Measurements from ENCODE around the gene PSIP1.
A peak's percentile ranks its signal among the peaks of the same experiment; 100 is the strongest.
"Not testable (repeated sequence)": the region's sequence is repeated elsewhere in the genome, so short reads cannot be mapped to it uniquely, and the experiment has no call there.

Gene PSIP1

GRCh38 chr9:15501179-15501578 is 9.6 kb downstream of the PSIP1 start:
- peak; percentile 2 for DNase-seq

DNA sequence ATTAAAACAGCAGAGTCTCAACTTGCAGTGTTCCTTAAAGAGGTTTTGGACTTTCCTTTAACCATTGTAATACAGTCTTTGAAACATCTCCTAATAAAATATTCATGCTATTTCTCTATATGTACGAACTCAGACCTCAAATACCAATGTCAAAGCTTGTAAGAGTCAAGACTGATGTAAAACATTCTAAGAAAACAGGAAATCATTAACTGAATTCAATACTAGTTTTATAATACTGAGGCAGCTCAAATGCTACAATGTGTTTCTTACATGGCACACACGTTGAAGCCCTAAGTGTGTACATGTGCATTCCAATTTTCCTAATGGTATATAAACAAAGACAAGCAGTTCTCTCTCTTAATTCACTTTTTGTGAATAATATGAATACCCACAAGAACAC is 11.6 kb downstream of the PSIP1 start:
- DNase-seq, result no peak

DNA sequence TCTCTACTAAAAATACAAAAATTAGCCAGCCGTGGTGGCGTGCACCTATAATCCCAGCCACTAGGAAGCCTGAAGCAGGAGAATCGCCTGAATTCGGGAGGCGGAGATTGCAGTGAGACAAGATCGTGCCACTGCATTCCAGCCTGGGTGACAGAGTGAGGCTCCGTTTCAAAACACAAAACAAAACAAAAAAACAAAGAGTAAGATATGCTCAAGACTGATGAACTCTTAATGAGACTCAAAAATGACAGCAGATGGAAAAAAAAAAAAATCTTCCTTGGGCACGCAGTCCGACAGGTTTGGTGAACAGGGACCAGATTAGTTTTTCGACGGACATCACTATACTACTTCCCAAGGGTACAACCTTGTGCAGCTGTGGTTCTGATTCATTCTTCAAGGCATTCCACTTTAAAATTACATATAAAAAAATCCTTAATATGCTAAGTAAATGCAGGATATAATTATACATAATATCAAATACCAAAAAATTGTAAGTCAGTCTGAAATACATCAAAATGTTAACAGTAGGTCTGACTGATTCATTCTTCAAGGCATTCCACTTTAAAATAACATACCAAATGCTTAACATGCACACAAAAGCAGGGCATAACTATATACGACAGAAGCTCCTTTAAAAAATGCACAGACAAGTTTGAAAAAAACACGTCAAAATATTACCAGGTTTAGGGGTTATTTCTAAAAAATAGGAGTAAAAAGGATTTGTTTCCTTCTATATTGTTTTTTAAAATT is 12.3 kb downstream of the PSIP1 start:
- DNase-seq, result no peak

- no peak for DNase-seq
Observed at GRCh38 chr9:15492485-15493150, 18.2 kb downstream of the PSIP1 start.

GRCh38 chr9:15491950-15492349 is 18.8 kb downstream of the PSIP1 start:
- DNase-seq, result no peak

DNA sequence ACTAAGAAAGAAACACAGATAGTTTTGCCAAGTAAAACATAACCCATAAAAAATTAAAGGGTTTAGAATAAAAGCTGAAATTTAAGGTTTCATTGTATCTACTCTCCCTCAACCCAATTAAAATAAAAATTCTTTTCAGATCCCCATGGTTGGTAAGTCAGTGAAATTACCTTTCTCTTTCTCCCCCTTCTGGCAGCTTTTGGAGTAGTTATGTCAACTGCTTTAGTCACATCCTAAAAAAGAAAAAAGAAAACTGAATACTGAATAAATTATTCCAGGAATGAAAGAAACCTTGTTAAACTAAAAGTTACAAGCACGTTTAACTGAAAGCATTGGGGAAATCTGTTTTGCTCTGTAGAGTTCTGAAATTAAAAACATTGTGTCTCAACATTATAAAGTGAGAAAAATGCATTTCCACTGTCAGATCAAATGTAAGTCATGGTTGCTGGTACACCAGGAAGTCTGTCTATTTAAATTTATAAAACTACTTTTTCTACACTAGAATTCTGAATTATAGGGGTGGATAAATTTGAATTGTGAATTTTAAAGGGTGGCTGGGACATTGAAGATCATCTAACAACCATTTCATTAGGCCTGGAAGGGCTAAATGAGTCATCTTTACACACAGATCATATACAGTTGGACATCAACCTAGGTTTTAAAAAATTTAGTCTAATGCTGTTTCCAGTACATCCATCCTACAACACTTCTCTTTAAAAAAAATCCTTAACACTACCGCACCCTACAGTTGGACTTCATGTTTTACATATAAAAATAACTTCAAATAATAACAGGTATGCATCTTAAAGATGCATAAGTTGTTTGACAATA is 24.7 kb downstream of the PSIP1 start:
- no peak for DNase-seq

DNA sequence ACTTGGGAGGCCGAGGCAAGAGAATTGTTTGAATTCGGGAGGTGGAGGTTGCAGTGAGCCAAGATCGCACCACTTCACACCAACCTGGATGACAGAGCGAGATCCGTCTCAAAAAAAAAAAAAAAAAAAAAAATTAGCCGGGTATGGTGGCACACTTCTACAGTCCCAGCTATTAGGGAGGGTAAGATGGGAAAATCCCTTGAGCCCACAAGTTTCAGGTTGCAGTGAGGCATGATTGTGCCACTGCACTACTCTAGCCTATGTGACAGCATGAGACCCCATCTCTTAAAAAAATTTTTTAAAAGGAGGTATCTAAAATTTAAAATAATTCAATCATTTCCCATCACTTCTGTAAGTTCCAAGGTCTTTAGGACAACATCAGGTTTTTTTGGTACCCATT is 26.0 kb downstream of the PSIP1 start:
- DNase-seq, result no peak

DNA sequence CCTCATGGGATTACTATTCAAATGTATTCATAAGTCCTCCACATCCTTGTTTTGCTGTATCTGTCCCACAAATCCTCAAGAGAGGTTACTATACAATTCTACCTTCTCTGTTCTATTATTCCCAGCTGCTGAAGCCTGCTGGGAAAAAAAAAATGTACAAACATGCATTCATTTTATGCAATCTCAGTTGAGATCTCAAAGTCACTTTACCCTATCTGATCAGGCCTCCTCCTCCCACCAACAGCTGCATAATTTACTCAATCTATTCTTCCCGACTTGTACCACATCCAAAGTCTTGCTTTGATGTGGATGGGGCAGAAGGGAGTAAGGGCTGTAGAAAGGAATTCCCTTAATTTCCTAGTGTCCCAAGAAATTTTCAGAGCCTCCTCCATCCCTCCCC is 28.6 kb downstream of the PSIP1 start:
- no peak for DNase-seq

DNA sequence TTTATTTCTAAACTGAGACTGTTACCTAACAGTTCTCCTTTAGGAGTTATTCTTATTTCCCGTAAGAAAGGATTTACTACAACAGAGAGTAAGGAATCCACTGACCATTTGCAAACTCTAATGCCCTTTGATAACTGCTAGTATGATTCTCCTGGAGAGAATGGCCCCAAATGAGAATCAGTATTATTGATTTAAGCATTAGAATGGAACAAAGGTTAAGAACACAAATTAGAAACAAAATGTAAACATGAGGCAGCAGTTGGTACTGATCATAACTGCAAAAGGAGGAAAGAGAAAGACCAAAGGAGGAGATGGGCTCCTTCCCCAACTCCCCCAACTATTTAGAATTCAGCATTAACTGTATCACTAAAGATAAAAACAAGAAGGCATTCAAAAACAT is 30.7 kb downstream of the PSIP1 start:
- DNase-seq, result no peak

DNA sequence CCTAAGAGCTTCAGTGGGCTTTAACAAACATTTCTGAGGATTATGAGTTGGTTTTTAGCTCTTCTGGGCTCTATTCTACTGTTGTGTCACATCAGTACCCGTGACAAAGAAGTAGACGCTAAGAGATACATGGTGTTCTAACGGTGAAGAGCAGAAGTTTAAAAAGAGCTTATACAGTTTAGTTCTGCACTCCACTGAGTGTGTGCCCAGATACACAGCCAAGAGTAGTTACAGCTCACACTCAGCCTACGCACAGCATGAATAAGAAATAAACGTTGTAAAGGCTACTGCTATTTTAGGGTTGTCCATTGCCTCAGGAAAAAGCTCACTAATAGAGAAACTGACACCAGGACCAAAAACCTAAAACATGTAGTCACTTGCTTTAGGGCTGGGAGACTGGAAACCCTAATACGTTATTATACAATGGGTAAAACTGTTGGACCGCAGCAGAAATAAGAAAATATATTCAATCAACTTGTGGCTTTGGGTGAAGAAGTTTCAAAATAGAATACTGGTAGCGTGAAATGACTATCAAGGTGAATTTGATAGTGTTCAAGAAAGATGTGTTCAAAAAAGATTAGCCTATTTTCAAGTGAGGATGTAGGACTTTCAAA is 34.7 kb downstream of the PSIP1 start:
- no peak for DNase-seq

GRCh38 chr9:15469862-15470261 is 40.9 kb downstream of the PSIP1 start:
- no peak for DNase-seq

DNA sequence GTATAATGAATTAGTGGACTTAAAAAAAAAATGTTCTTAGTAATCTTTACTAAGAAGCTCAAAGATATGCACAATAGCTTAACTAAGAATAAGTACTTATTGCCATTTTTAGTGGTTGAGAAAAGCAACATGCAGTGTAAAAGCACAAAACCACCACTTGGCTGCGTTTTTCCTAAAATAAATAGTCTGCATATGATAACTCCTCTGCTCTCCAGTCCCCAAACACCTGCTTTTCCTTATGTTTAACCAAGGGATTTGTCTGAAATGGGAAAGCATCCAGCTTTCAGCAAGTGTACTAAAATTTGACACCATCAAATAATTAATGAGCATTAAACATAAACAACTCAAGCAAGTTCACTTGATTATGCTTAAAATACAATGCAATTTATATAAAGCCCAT is 41.4 kb downstream of the PSIP1 start:
- no peak for DNase-seq

- DNase-seq, result peak; percentile 8
Observed at GRCh38 chr9:15468145-15468544, 42.6 kb downstream of the PSIP1 start.

DNA sequence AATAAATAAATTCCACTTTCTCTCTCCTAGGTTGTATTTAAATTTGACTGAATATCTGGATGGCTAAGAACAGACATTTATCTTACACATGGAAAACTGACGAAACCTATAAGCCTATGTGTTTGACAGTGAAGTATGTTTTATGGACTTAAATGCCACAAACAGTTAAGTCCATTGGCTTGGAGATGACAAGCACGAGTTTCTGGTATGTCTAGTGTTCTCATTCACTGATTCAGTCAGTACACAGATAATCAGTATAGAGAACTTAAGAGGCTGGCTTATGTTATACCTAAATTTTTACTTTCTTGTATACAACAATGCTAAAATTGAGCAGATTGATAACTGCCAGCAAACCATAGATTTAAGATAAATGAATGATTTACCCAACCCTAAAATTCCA is 49.2 kb downstream of the PSIP1 start:
- DNase-seq, result no peak

- DNase-seq, result no peak
Observed at GRCh38 chr9:15461056-15461455, 49.7 kb downstream of the PSIP1 start.

- no peak for DNase-seq
Observed at GRCh38 chr9:15453956-15454355, 56.8 kb downstream of the PSIP1 start.

GRCh38 chr9:15444141-15444540 is 66.6 kb downstream of the PSIP1 start:
- DNase-seq, result no peak

GRCh38 chr9:15442264-15442663 is 68.5 kb downstream of the PSIP1 start:
- not testable (repeated sequence) for DNase-seq

DNA sequence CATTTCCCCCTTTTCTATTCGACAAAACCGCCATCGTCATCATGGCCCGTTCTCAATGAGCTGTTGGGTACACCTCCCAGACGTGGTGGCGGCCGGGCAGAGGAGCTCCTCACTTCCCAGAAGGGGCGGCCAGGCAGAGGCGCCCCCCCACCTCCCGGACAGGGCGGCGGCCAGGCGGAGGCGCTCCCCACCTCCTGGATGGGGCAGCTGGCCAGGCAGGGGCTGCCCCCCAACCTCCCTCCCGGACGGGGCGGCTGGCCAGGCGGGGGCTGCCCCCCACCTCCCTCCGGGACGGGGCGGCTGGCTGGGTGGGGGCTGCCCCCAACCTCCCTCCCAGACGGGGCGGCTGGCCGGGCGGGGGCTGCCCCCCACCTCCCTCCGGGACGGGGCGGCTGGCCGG is 68.9 kb downstream of the PSIP1 start:
- DNase-seq, result not testable (repeated sequence)

- DNase-seq, result no peak
Observed at GRCh38 chr9:15438891-15439290, 71.9 kb downstream of the PSIP1 start.

- DNase-seq, result no peak
Observed at GRCh38 chr9:15433661-15434060, 77.1 kb downstream of the PSIP1 start.

GRCh38 chr9:15433191-15433590 is 77.6 kb downstream of the PSIP1 start:
- DNase-seq, result no peak

Measured in NCI-H345 (cell line).